ENCODE measurements around the gene EFNB3. TPM values are rescaled to one million over a fixed set of nuclear protein-coding genes. Genes with fewer than 3 reads are reported as not detected.

EFNB3 gene
- total RNA-seq, 2 donors from 2014 or later = 0.33 to 0.78 TPM

DNA sequence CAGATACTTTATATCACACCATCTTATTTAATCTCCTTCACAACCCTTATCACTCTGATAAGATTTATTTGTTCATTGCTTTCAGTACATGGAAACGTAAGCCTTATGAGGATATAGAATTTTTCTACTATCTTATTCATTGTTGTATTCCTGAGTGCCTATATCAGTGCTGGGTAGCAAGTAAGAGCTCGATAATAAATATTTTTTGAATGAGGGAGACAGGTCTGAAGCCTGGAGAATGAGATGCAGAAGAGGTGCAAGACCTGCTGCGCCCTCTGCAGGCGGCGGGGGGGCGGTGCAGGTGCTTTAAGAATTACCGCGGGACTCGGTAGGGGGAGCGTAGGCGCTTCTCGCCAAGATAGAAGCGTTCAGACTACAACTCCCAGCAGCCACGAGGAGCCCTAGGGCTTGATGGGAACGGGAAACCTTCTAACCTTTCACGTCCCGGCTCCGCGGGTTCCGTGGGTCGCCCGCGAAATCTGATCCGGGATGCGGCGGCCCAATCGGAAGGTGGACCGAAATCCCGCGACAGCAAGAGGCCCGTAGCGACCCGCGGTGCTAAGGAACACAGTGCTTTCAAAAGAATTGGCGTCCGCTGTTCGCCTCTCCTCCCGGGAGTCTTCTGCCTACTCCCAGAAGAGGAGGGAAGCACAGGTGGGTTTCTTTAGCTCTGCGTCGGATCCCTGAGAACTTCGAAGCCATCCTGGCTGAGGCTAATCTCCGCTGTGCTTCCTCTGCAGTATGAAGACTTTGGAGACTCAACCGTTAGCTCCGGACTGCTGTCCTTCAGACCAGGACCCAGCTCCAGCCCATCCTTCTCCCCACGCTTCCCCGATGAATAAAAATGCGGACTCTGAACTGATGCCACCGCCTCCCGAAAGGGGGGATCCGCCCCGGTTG, 16.8 kb upstream of the EFNB3 start, which contains the start of gene WRAP53:
TSS of gene WRAP53 (plus strand) at position 570 of the 900 bp plus-strand sequence. CDS start at position 742, 172 bp downstream.
- ATAC-seq (peak; percentile 87), DNase-seq (peak; percentile 97 to 99 (median 98))
- intact Hi-C loops (cut with DNase I) = no loop called here
- Histone ChIP-seq H3K4me3 (peak within 1 kb of the TSS; percentile 57 to 66), H3K27ac (peak within 1 kb of the TSS; percentile 94 to 97 (median 96)), H3K27me3 (no peaks in the 10 kb centered on the region), H3K36me3 (replicated peaks in 1 of 2; ENCODE audit: insufficient read depth in 1 of 2, low read depth in 2 of 2) (no peaks in the 10 kb centered on the region), H3K4me1 (peaks cover 32% of the 10 kb centered on the region), H3K9me3 (no peaks in the 10 kb centered on the region)
- peak in 2 of 3 donors; percentile 44 to 55 for TF ChIP-seq POLR2A (IDR thresholded peaks at IDR 0.05)
- TF ChIP-seq, protein P1, sequence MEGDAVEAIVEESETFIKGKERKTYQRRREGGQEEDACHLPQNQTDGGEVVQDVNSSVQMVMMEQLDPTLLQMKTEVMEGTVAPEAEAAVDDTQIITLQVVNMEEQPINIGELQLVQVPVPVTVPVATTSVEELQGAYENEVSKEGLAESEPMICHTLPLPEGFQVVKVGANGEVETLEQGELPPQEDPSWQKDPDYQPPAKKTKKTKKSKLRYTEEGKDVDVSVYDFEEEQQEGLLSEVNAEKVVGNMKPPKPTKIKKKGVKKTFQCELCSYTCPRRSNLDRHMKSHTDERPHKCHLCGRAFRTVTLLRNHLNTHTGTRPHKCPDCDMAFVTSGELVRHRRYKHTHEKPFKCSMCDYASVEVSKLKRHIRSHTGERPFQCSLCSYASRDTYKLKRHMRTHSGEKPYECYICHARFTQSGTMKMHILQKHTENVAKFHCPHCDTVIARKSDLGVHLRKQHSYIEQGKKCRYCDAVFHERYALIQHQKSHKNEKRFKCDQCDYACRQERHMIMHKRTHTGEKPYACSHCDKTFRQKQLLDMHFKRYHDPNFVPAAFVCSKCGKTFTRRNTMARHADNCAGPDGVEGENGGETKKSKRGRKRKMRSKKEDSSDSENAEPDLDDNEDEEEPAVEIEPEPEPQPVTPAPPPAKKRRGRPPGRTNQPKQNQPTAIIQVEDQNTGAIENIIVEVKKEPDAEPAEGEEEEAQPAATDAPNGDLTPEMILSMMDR (IDR thresholded peaks at IDR 0.05) = peak; percentile 96 to 100 (median 99)
- 0 to 1% methylated on average over 23 to 50 of the region's 51 CpGs for WGBS, 2 donors

DNA sequence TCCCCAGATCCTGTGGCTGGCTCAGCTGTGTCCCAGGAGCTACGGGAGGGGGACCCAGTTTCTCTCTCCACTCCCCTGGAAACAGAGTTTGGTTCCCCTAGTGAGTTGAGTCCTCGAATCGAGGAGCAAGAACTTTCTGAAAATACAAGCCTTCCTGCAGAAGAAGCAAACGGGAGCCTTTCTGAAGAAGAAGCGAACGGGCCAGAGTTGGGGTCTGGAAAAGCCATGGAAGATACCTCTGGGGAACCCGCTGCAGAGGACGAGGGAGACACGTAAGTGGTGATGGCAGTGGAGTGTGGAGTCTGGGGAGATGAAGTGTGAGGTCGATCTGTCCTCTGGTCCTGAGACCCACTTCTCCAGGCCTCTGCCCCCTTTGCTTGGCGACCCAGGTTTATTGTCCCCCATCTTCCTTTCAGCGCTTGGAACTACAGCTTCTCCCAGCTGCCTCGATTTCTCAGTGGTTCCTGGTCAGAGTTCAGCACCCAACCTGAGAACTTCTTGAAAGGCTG, 16.1 kb upstream of the EFNB3 start:
- peaks cover 30% of the 10 kb centered on the region for H3K4me1 ChIP-seq
- ATAC-seq (no peak), DNase-seq (no peak)
- no peaks in the 10 kb centered on the region for H3K27me3 ChIP-seq
- no peaks in the 10 kb centered on the region for H3K9me3 ChIP-seq
- TF ChIP-seq POLR2A (IDR thresholded peaks at IDR 0.05) = no peak
- TF ChIP-seq, protein P1 (IDR thresholded peaks at IDR 0.05) = no peak
- peak overlapping the region; percentile 10 to 54 for H3K4me3 ChIP-seq
- intact Hi-C loops (cut with DNase I) = no loop called here
- no peaks in the 10 kb centered on the region for H3K36me3 ChIP-seq (replicated peaks in 1 of 2; ENCODE audit: insufficient read depth in 1 of 2, low read depth in 2 of 2)
- WGBS, 2 donors = 8 to 13% methylated on average over 13 of the region's 13 CpGs
- H3K27ac ChIP-seq = peak overlapping the region in 3 of 4 donors; percentile 8 to 72 (median 70)

DNA sequence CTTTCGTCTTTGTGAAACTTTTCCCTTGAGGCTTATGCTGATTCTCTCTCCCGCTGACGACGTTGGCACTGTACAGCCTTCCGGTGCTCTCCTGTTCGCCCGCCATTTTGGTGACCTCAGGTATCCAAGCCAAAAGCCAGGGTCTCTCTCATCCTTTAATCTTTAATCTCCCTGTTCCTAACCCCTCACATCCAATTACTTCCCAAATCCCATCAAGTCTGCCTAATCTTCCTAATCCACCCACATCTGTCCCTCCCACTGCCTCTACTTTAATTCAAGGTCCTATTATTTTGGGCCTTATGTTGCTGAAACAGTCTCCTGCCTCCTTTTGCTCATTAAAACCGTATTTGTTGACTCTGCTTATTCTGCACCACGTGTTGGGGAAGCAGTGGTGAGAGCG, 9.4 kb upstream of the EFNB3 start:
- WGBS, 2 donors = 88 to 94% methylated on average over 10 of the region's 10 CpGs
- DNase-seq (no peak), ATAC-seq (no peak)
- no peak overlapping the region for H3K27ac ChIP-seq
- H3K4me3 ChIP-seq = no peak overlapping the region
- no peaks in the 10 kb centered on the region for H3K9me3 ChIP-seq
- H3K27me3 ChIP-seq = no peaks in the 10 kb centered on the region
- intact Hi-C loops (cut with DNase I) = no loop called here
- TF ChIP-seq POLR2A (IDR thresholded peaks at IDR 0.05) = no peak
- TF ChIP-seq, protein P1 (IDR thresholded peaks at IDR 0.05) = no peak
- no peaks in the 10 kb centered on the region for H3K4me1 ChIP-seq
- H3K36me3 ChIP-seq (replicated peaks in 1 of 2; ENCODE audit: insufficient read depth in 1 of 2, low read depth in 2 of 2) = no peaks in the 10 kb centered on the region

DNA sequence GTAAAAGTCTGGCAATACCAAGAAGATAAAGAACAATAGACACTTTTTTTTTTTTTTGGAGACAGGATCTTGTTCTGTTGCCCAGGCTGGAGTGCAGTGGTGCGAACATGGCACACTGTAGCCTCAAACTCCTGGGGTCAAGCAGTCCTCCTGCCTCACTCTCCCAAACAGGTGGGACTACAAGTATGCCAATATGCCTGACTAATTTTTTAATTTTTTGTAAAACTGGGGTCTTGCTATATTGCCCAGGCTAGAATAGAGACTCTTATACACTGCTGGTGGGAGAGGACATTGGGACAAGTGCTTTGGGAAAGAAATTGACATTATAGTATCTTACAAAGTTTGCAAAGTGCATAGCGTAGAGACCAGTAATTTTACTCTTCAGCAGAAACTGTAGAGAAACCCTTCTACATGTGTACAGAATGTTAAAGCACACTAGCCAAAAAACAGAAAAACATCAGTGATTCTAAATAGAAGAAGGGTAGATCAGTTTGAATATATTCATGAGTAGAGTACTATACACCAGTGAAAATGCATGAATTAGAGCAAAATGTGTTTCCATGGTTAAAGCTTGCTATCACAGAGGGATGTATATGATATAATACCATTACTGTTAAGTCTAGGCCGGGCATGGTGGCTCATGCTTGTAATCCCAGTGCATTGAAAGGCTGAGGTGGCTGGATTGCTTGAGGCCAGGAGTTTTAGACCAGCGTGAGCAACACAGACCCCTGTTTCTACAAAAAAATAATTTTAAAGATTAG, 7.0 kb upstream of the EFNB3 start:
- WGBS, 2 donors = 96 to 100% methylated on average over 4 of the region's 4 CpGs
- Histone ChIP-seq H3K27me3 (no peaks in the 10 kb centered on the region), H3K36me3 (replicated peaks in 1 of 2; ENCODE audit: insufficient read depth in 1 of 2, low read depth in 2 of 2) (no peaks in the 10 kb centered on the region), H3K4me3 (no peak overlapping the region), H3K4me1 (no peaks in the 10 kb centered on the region), H3K27ac (no peak overlapping the region), H3K9me3 (no peaks in the 10 kb centered on the region)
- no peak for TF ChIP-seq POLR2A (IDR thresholded peaks at IDR 0.05)
- TF ChIP-seq, protein P1 (IDR thresholded peaks at IDR 0.05) = no peak
- ATAC-seq (no peak), DNase-seq (no peak)
- intact Hi-C loops (cut with DNase I) = no loop called here
